Measurements from ENCODE around the gene ERGIC3. TPM values are rescaled to one million over a fixed set of nuclear protein-coding genes. Genes with fewer than 3 reads are reported as not detected.

Gene ERGIC3
- total RNA-seq, 2 donors from 2014 or later, result 99.9 to 155 TPM

DNA sequence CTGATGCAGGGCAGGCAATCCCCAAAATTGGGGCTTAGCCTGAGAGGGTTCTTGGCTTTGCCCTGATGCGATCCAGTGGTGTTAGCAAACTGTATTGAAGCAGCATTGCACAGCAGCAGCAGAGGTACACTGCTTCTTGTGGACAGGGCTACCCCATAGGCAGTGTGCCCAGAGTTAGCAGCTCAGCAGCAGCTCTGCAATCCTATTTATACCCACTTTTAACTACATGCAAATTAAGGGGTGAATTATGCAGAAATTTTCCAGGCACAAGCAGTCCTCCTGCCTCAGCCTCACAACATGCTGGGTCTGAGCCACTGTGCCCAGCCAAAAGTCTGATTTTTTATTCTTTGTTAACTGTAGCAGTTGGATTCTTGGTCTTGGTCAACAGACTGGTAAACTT is 16.2 kb upstream of the ERGIC3 start:
- Histone ChIP-seq H3K4me1 (no peaks in the 10 kb centered on the region), H3K27me3 (no peaks in the 10 kb centered on the region), H3K36me3 (no peaks in the 10 kb centered on the region), H3K9me3 (no peaks in the 10 kb centered on the region), H3K4me3 (no peak overlapping the region), H3K27ac (no peak overlapping the region)
- TF ChIP-seq, protein P1, sequence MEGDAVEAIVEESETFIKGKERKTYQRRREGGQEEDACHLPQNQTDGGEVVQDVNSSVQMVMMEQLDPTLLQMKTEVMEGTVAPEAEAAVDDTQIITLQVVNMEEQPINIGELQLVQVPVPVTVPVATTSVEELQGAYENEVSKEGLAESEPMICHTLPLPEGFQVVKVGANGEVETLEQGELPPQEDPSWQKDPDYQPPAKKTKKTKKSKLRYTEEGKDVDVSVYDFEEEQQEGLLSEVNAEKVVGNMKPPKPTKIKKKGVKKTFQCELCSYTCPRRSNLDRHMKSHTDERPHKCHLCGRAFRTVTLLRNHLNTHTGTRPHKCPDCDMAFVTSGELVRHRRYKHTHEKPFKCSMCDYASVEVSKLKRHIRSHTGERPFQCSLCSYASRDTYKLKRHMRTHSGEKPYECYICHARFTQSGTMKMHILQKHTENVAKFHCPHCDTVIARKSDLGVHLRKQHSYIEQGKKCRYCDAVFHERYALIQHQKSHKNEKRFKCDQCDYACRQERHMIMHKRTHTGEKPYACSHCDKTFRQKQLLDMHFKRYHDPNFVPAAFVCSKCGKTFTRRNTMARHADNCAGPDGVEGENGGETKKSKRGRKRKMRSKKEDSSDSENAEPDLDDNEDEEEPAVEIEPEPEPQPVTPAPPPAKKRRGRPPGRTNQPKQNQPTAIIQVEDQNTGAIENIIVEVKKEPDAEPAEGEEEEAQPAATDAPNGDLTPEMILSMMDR (IDR thresholded peaks at IDR 0.05), result no peak
- DNase-seq (ENCODE audit: low spot score), result no peak

DNA sequence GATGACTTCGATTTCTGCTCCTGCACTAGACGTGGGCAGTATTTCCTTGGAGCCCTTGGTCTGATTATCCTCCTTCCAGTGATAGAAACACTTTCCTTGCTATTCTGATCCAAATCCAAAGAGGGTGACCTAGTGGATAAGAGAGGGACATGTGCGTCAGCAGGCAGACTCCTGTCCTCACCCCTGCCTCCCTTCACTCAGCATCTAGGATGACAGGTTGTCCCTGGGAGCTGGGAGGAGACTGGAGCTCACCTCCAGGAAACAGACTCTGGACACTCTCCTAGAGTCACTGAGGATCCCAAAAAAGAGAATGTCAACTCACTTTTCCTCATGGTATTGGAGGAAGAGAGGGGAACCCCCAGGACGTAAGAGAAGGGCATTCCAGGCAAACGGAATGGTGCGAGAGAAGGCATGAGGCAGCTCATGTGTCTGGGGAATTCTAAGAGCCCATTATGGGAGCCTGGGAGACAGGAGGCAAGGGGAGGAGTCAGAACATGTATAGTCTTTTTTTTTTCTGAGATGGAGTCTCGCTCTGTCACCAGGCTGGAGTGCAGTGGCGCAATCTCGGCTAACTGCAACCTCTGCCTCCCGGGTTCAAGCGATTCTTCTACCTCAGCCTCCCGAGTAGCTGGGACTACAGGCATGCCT is 14.6 kb upstream of the ERGIC3 start:
- no peaks in the 10 kb centered on the region for H3K27me3 ChIP-seq

GRCh38 chr20:35529552-35529951 is 12.3 kb upstream of the ERGIC3 start, which contains the start of gene C20orf173:
Gene C20orf173, minus strand, starts transcription at chr20:35529652. Its CDS starts 279 bp downstream, at chr20:35529373.
- Histone ChIP-seq H3K27ac (no peak within 1 kb of the TSS), H3K27me3 (no peaks in the 10 kb centered on the region), H3K36me3 (no peaks in the 10 kb centered on the region), H3K4me1 (no peaks in the 10 kb centered on the region), H3K4me3 (no peak within 1 kb of the TSS), H3K9me3 (no peaks in the 10 kb centered on the region)
- TF ChIP-seq, protein P1 (IDR thresholded peaks at IDR 0.05), result no peak
- DNase-seq (ENCODE audit: low spot score), result no peak

More for the DNA sequence above, 14.6 kb upstream of the ERGIC3 start:
- Histone ChIP-seq H3K4me1 (no peaks in the 10 kb centered on the region), H3K4me3 (no peak overlapping the region), H3K36me3 (no peaks in the 10 kb centered on the region), H3K27ac (no peak overlapping the region), H3K9me3 (no peaks in the 10 kb centered on the region)
- no peak for DNase-seq (ENCODE audit: low spot score)
- TF ChIP-seq, protein P1 (IDR thresholded peaks at IDR 0.05), result no peak

GRCh38 chr20:35539756-35540212 is 2.1 kb upstream of the ERGIC3 start:
- TF ChIP-seq, protein P1 (IDR thresholded peaks at IDR 0.05), result no peak
- H3K4me3 ChIP-seq, result no peak overlapping the region

DNA sequence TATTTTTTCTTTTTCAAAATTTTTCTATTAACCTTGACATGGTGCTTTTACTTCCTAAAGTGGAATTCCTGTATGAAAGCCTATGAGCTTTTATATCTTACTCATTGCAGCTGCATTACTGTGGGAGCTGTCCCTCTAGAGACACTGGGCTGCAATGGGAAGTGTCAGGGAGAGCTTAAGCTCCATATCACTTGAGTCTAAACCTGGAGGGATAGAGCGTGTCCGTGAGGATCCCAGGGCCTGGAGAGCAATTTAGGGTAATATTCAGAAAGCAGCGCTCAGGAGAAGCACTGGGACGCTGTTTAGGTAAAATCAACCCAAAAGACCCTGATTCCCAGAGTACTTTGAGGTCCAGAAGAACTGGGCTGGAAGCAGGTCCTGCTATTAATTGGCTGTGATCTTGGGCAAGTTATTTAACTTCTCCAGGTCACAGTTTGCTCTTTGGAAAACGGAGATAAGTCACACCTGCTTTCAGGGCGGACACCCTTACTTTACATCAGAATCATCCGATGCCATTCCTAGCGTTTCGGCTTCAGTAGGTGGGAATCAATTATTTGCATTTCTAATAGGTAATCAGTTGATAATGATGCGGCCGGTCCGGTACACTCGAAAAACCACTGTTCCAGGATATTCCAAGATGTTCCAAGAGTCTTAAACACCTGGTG is 628 bp upstream of the ERGIC3 start:
- Histone ChIP-seq H3K27ac (peak overlapping the region in 1 of 2 donors; percentile 76), H3K9me3 (no peaks in the 10 kb centered on the region), H3K27me3 (no peaks in the 10 kb centered on the region), H3K4me3 (peak overlapping the region; percentile 73 to 93), H3K36me3 (no peaks in the 10 kb centered on the region), H3K4me1 (peaks cover 0 to 17% of the 10 kb centered on the region in 2 donors)
- no peak for DNase-seq (ENCODE audit: low spot score)
- TF ChIP-seq, protein P1 (IDR thresholded peaks at IDR 0.05), result no peak

More at GRCh38 chr20:35539756-35540212, 2.1 kb upstream of the ERGIC3 start:
- Histone ChIP-seq H3K27me3 (no peaks in the 10 kb centered on the region), H3K27ac (no peak overlapping the region), H3K36me3 (no peaks in the 10 kb centered on the region), H3K4me1 (peaks cover 0 to 17% of the 10 kb centered on the region in 2 donors), H3K9me3 (no peaks in the 10 kb centered on the region)
- DNase-seq (ENCODE audit: low spot score), result no peak

All from right atrium auricular region (tissue), 2 donors.